B cell (primary cell): ENCODE data around the gene MEAF6.

Experiments used
- EZH2 ChIP-seq: IDR thresholded peaks from 2 replicates; pipeline ENCODE4 v1.6.1; 2012; ENCODE audit warnings: borderline replicate concordance, low read depth, mild to moderate bottlenecking, moderate library complexity, low read length; ENCODE audit not compliant: insufficient read depth, poor library complexity, severe bottlenecking
- TF ChIP-seq, protein P1 (sequence below): fragments of 200-600 bp; IDR thresholded peaks from one replicate; pipeline ENCODE4 v1.8.0; 2022; ENCODE audit warnings: antibody characterized with exemption, mild to moderate bottlenecking

DNA sequence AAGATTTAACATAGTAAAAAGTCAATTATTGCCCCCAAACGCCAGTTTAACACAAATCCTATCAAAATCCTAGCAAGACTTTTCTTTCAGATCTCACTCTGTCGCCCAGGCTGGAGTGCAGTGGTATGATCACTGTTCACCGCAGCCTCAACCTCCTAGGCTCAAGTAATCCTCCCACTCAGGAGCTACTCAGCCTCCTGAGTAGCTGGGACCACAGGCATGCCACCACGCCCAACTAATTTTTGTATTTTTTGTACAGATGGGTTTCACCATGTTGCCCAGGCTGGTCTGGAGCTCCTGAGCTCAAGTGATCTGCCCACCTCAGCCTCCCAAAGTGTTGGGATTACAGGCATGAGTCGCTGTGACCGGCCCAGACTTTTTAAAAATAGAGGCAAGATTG is 34.8 kb upstream of the MEAF6 start:
- TF ChIP-seq, protein P1, sequence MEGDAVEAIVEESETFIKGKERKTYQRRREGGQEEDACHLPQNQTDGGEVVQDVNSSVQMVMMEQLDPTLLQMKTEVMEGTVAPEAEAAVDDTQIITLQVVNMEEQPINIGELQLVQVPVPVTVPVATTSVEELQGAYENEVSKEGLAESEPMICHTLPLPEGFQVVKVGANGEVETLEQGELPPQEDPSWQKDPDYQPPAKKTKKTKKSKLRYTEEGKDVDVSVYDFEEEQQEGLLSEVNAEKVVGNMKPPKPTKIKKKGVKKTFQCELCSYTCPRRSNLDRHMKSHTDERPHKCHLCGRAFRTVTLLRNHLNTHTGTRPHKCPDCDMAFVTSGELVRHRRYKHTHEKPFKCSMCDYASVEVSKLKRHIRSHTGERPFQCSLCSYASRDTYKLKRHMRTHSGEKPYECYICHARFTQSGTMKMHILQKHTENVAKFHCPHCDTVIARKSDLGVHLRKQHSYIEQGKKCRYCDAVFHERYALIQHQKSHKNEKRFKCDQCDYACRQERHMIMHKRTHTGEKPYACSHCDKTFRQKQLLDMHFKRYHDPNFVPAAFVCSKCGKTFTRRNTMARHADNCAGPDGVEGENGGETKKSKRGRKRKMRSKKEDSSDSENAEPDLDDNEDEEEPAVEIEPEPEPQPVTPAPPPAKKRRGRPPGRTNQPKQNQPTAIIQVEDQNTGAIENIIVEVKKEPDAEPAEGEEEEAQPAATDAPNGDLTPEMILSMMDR: no peak
- TF ChIP-seq EZH2: no peak
